Measurements from ENCODE around the gene MAP2. TPM values are rescaled to one million over a fixed set of nuclear protein-coding genes. Genes with fewer than 3 reads are reported as not detected.

MAP2 gene
- total and polyA plus RNA-seq, 9 donors, result 5.4 to 10.0 (median 7.5) TPM

DNA sequence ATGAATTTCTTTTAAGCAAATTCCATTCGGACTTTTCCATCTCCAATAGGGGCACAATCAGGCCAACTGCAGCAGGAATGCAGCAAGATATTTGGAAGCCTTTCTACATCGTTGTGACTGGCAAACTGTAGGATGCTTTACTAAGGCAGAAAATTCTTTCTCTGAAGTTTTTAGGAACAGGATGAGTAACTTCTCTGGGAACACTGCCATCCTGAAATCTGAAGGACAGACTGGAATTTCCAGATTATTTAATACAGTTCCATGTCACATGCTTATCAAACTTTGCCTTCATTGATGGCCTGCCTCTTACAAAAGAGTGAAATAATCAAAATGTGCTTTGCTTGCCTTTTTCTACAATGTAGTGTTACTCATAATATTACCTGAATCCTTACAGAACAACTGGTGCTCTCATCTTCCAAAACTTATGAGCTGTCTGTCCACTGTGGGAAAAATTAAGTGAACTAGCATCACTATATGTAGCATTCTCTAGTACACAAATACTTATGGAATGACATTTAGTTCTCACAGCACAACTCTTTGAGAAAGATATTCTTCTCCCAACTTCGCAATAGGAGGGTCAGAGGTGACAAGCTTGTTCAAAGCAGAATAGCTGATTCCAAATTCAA lies 32.0 kb upstream of the MAP2 start:
- WGBS (ENCODE audit: insufficient coverage), result no CpG with 5 or more reads among the region's 3 CpGs
- Histone ChIP-seq H3K4me1 (ENCODE audit: control insufficient read depth, insufficient read depth, low read length) (no peaks in the 10 kb centered on the region), H3K36me3 (ENCODE audit: control insufficient read depth, insufficient read depth, low read length) (no peaks in the 10 kb centered on the region), H3K27me3 (ENCODE audit: control insufficient read depth, insufficient read depth, low read length) (no peaks in the 10 kb centered on the region), H3K27ac (ENCODE audit: low read length) (no peak overlapping the region), H3K4me3 (ENCODE audit: low read length) (no peak overlapping the region), H3K9me3 (replicated peaks; ENCODE audit: control insufficient read depth, low read depth, low read length) (no peaks in the 10 kb centered on the region)
- peak; percentile 4 for DNase-seq

DNA sequence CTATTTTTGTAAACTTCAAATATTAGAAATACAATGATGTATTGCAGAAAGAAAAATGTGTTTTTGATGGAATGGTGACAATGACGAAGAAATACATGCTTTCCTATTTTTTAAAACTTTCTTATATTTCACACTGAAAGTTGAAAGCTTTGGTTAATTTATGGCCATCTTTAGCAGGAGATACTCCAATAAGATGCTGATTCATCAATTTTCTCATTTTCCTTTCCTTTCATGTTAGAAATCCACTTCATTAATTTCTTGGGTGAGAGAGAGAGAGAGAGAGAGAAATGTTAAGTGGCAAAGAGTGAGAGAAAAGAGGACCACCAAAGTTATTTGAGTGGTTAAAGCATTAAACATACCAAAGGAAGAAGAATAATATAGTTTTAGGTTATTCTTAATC lies 28.6 kb upstream of the MAP2 start:
- no CpG with 5 or more reads among the region's 1 CpG for WGBS (ENCODE audit: insufficient coverage)
- DNase-seq, result no peak

DNA sequence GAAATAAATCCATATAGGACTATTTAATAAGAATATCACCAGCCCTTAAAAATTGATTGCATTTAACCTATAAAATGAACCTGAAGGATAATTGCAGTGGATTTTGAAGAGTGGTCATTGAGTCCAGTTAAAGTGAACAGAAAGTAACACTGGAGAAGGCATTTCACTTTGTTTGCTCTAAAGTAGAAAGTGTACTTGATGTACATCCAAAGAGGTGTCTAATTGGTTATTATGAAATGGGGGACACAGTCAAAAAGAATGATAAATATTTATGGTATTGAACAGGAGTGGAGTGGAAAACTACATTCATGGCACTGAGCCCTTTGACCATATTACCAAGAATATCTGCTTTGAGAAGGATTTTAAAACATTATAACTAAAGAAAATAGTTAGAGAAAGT lies 28.2 kb upstream of the MAP2 start:
- DNase-seq, result no peak
- H3K4me1 ChIP-seq (ENCODE audit: control insufficient read depth, insufficient read depth, low read length), result no peaks in the 10 kb centered on the region
- no peak overlapping the region for H3K4me3 ChIP-seq (ENCODE audit: low read length)
- H3K9me3 ChIP-seq (replicated peaks; ENCODE audit: control insufficient read depth, low read depth, low read length), result no peaks in the 10 kb centered on the region
- H3K27ac ChIP-seq (ENCODE audit: low read length), result no peak overlapping the region
- no peaks in the 10 kb centered on the region for H3K36me3 ChIP-seq (ENCODE audit: control insufficient read depth, insufficient read depth, low read length)
- H3K27me3 ChIP-seq (ENCODE audit: control insufficient read depth, insufficient read depth, low read length), result no peaks in the 10 kb centered on the region

More for the DNA sequence above, 28.6 kb upstream of the MAP2 start:
- H3K4me1 ChIP-seq (ENCODE audit: control insufficient read depth, insufficient read depth, low read length), result no peaks in the 10 kb centered on the region
- no peak overlapping the region for H3K27ac ChIP-seq (ENCODE audit: low read length)
- H3K36me3 ChIP-seq (ENCODE audit: control insufficient read depth, insufficient read depth, low read length), result no peaks in the 10 kb centered on the region
- H3K27me3 ChIP-seq (ENCODE audit: control insufficient read depth, insufficient read depth, low read length), result no peaks in the 10 kb centered on the region
- no peaks in the 10 kb centered on the region for H3K9me3 ChIP-seq (replicated peaks; ENCODE audit: control insufficient read depth, low read depth, low read length)
- no peak overlapping the region for H3K4me3 ChIP-seq (ENCODE audit: low read length)

DNA sequence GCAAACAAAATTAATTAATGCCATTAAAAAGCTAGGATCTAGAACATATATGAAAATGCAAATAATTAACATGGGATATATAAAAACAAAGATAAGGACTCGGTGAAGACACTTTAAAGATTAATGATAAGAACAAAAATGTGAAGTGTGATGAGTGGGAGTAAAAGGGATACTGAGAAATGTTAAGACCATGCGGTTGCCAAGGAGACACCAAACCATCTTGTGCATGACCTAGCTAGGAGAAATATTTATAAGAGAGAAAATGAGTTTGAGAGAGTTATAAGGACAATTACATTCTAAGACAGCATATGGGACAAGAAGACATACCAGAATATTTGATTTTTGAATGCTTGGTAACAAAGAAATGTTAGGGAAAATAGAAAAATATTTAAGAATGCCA lies 25.4 kb upstream of the MAP2 start:
- no peaks in the 10 kb centered on the region for H3K27me3 ChIP-seq (ENCODE audit: control insufficient read depth, insufficient read depth, low read length)
- no peaks in the 10 kb centered on the region for H3K4me1 ChIP-seq (ENCODE audit: control insufficient read depth, insufficient read depth, low read length)
- WGBS (ENCODE audit: insufficient coverage), result 80% methylated on average over 1 of the region's 2 CpGs
- H3K36me3 ChIP-seq (ENCODE audit: control insufficient read depth, insufficient read depth, low read length), result no peaks in the 10 kb centered on the region
- no peaks in the 10 kb centered on the region for H3K9me3 ChIP-seq (replicated peaks; ENCODE audit: control insufficient read depth, low read depth, low read length)
- no peak overlapping the region for H3K27ac ChIP-seq (ENCODE audit: low read length)
- no peak for DNase-seq
- H3K4me3 ChIP-seq (ENCODE audit: low read length), result no peak overlapping the region

DNA sequence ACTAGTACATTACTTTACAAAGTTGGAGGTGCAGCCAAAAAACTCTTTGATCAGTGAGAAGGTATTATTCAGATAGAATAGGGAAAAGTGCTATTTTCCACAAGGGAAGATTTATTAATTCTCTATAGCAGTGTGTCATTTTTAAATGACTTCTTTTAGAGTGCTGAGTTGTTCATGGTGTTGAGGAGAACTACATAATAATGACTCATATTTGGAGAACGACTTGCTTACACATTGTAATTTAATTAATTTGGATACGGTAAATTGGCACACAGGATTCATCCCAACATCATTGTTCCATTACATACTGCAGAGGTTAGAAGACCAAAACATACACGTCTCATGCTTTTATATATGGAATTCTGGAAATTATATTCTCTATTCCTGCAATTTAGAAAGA lies 22.1 kb upstream of the MAP2 start:
- Histone ChIP-seq H3K27me3 (ENCODE audit: control insufficient read depth, insufficient read depth, low read length) (no peaks in the 10 kb centered on the region), H3K4me1 (ENCODE audit: control insufficient read depth, insufficient read depth, low read length) (no peaks in the 10 kb centered on the region), H3K36me3 (ENCODE audit: control insufficient read depth, insufficient read depth, low read length) (no peaks in the 10 kb centered on the region), H3K27ac (ENCODE audit: low read length) (no peak overlapping the region), H3K4me3 (ENCODE audit: low read length) (no peak overlapping the region), H3K9me3 (replicated peaks; ENCODE audit: control insufficient read depth, low read depth, low read length) (no peaks in the 10 kb centered on the region)
- no peak for DNase-seq
- WGBS (ENCODE audit: insufficient coverage), result no CpG with 5 or more reads among the region's 3 CpGs

DNA sequence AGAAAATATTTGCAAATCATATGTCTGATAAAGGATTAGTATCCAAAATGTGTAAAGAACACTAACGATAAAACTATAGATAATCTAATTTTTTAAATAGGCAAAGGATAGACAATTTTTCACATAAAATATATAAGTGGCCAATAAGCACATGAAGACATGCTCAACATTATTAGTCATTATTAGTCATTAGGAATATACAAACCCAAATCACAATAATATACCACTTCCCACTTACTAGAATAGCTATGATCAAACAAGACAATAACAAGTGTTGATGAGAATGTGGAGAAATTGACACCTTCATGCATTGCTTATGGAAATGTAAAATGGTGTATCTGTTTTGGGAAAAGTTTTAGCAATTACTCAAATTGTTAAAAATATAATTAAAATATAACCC lies 12.6 kb upstream of the MAP2 start:
- H3K36me3 ChIP-seq (ENCODE audit: control insufficient read depth, insufficient read depth, low read length), result no peaks in the 10 kb centered on the region
- no peak for DNase-seq
- no peak overlapping the region for H3K4me3 ChIP-seq (ENCODE audit: low read length)
- no peak overlapping the region for H3K27ac ChIP-seq (ENCODE audit: low read length)
- H3K9me3 ChIP-seq (replicated peaks; ENCODE audit: control insufficient read depth, low read depth, low read length), result no peaks in the 10 kb centered on the region
- WGBS (ENCODE audit: insufficient coverage), result no CpG with 5 or more reads among the region's 1 CpG
- H3K27me3 ChIP-seq (ENCODE audit: control insufficient read depth, insufficient read depth, low read length), result no peaks in the 10 kb centered on the region
- no peaks in the 10 kb centered on the region for H3K4me1 ChIP-seq (ENCODE audit: control insufficient read depth, insufficient read depth, low read length)

DNA sequence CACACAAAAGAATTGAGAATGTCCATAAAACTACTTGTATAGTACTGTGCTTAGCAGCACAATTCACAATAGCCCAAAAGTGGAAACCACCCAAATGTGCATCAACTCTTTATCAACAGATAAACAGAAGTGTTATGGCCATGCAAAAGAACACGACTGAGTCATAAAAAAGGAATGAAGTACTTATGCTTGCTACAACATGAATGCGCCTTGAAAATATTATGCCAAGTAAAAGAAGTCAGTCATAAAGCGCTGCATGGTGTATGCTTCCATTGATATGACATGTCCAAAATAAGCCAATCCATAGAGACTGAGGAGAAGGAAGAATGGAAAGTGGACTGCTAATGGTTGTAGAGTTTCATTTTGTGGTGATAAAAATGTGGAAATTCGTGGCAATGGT lies 12.1 kb upstream of the MAP2 start:
- no peak overlapping the region for H3K4me3 ChIP-seq (ENCODE audit: low read length)
- H3K9me3 ChIP-seq (replicated peaks; ENCODE audit: control insufficient read depth, low read depth, low read length), result no peaks in the 10 kb centered on the region
- WGBS (ENCODE audit: insufficient coverage), result 100% methylated on average over 3 of the region's 4 CpGs
- no peaks in the 10 kb centered on the region for H3K4me1 ChIP-seq (ENCODE audit: control insufficient read depth, insufficient read depth, low read length)
- H3K27ac ChIP-seq (ENCODE audit: low read length), result no peak overlapping the region
- no peaks in the 10 kb centered on the region for H3K27me3 ChIP-seq (ENCODE audit: control insufficient read depth, insufficient read depth, low read length)
- no peak for DNase-seq
- H3K36me3 ChIP-seq (ENCODE audit: control insufficient read depth, insufficient read depth, low read length), result no peaks in the 10 kb centered on the region

DNA sequence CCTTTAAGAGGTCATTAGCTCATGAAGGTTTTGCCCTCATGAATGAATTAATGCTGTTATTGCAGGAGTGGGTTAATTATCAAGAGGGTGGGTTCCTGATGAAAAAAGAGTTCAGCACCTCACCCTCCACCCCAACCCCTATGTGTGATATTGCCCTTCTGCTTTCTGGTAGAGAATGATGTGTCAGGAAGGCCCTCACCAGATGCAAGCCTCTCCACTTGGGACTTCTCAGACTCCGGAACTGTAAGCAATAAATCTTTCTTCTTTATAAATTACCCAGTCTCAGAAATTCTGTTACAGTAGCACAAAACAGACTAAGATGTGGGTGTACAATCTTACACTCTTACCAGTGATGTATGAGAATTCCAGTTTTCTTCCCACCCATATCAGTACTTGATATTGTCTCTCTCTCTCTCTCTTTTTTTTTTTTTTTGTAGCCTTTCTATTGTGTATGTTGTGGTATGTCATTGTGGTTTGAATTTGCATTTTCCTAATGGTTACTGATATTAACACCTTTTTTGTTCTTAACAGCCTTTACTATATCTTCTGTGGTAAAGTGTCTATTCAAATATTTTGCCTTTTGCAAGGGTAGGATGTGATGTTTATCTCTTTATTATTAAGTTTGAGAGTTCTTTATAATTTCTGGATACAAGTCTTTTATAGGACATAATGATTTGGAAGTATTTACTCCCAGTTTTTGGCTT lies 10.4 kb upstream of the MAP2 start:
- H3K36me3 ChIP-seq (ENCODE audit: control insufficient read depth, insufficient read depth, low read length), result no peaks in the 10 kb centered on the region
- WGBS (ENCODE audit: insufficient coverage), result no CpG with 5 or more reads among the region's 1 CpG
- no peaks in the 10 kb centered on the region for H3K27me3 ChIP-seq (ENCODE audit: control insufficient read depth, insufficient read depth, low read length)
- H3K4me1 ChIP-seq (ENCODE audit: control insufficient read depth, insufficient read depth, low read length), result no peaks in the 10 kb centered on the region
- H3K4me3 ChIP-seq (ENCODE audit: low read length), result no peak overlapping the region
- H3K27ac ChIP-seq (ENCODE audit: low read length), result no peak overlapping the region
- H3K9me3 ChIP-seq (replicated peaks; ENCODE audit: control insufficient read depth, low read depth, low read length), result no peaks in the 10 kb centered on the region
- DNase-seq, result no peak

DNA sequence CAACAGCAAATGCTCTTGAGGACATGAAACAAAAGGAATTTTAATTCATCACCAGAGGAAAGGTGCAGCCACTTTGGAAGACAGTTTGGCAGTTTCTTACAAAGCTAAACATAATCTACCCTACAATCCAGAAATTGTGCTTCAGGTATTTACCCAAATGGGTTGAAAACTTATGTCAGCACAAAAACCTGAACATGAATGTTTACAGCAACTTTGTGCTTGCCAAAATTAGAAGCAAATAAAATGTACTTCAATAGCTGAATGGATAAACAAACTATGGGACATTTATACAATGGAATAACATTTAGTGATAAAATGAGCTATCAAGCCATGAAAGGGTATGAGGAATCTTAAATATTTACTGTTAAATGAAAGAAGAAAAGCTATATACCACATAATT lies 6.9 kb upstream of the MAP2 start:
- Histone ChIP-seq H3K9me3 (replicated peaks; ENCODE audit: control insufficient read depth, low read depth, low read length) (no peaks in the 10 kb centered on the region), H3K27me3 (ENCODE audit: control insufficient read depth, insufficient read depth, low read length) (no peaks in the 10 kb centered on the region), H3K4me3 (ENCODE audit: low read length) (no peak overlapping the region), H3K4me1 (ENCODE audit: control insufficient read depth, insufficient read depth, low read length) (no peaks in the 10 kb centered on the region), H3K27ac (ENCODE audit: low read length) (no peak overlapping the region), H3K36me3 (ENCODE audit: control insufficient read depth, insufficient read depth, low read length) (no peaks in the 10 kb centered on the region)
- DNase-seq, result no peak

DNA sequence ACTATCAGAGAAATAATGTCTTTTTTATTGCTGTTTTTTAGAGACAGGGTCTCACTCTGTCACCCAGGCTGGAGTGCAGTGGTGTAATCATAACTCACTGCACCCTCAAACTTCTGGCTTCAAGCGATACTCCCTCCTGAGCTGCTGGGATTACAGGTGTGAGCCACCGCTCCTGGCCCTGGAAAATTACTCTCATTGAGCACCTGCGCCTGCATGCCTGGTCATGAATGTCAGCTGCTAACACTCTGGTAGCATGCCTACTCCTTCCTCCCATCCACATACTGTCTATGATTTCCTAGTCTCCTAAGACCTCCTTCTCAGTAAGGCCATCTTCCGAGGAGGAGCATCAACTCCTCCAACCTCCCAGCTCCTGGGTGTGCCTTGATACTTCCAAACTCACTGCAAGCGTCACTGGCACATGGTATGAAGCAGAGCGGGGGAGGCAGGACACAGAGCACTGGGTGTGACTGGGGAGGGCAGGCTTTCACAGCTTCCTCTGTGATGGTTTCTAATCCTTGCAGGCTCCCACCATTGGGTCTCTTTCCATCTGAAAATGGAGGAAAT lies 1.6 kb upstream of the MAP2 start:
- Histone ChIP-seq H3K4me1 (ENCODE audit: control insufficient read depth, insufficient read depth, low read length) (peaks cover 13% of the 10 kb centered on the region), H3K4me3 (ENCODE audit: low read length) (no peak overlapping the region), H3K9me3 (replicated peaks; ENCODE audit: control insufficient read depth, low read depth, low read length) (no peaks in the 10 kb centered on the region), H3K27me3 (ENCODE audit: control insufficient read depth, insufficient read depth, low read length) (peaks cover 3% of the 10 kb centered on the region), H3K36me3 (ENCODE audit: control insufficient read depth, insufficient read depth, low read length) (no peaks in the 10 kb centered on the region), H3K27ac (ENCODE audit: low read length) (no peak overlapping the region)
- WGBS (ENCODE audit: insufficient coverage), result 92% methylated on average over 3 of the region's 6 CpGs
- DNase-seq, result no peak

Measured in muscle of leg (tissue), 11 donors.